SK-N-SH (cell line): ENCODE results near the gene PPP2R2B. TPM values are rescaled to one million over a fixed set of nuclear protein-coding genes. Genes with fewer than 3 reads are reported as not detected.

ENCODE experiments used
- CTCF ChIA-PET: fragments of 300-600, 350-600 bp; formaldehyde crosslinking; extraction: SDS; loops from one replicate; lab custom pipeline; 2021; lab: Yijun Ruan, JAX
- POLR2A ChIA-PET: fragments of 350-600 bp; sonication (Branson Sonifier 250); formaldehyde crosslinking; extraction: SDS; loops from one replicate; lab custom pipeline; 2020; ENCODE audit warnings: antibody characterized with exemption, inconsistent platforms; lab: Yijun Ruan, JAX
- DNase-seq: peaks from one replicate; pipeline ENCODE4 v3.0.0; 2012
- H2AFZ ChIP-seq: fragments of 200-600 bp; sonication (generic); 2 replicates; pipeline ENCODE4 v1.8.1; 2016; ENCODE audit warnings: antibody characterized with exemption, mild to moderate bottlenecking, low read depth
- H3F3A ChIP-seq: fragments of 200-600 bp; sonication (generic); replicated peaks from 2 replicates; pipeline ENCODE3; 2016; ENCODE audit warnings: antibody characterized with exemption, mild to moderate bottlenecking; ENCODE audit not compliant: insufficient read depth
- H3K27ac ChIP-seq, 2 experiments: fragments of 200-500 bp in 1 of 2; fragments of 200-600 bp in 1 of 2; sonication (Bioruptor generic) in 1 of 2; sonication (generic), shearing (Covaris generic) in 1 of 2; 2 replicates each; pipeline versions ENCODE4 v1.5.1 to v1.6.1; 2014 to 2016; ENCODE audit warnings: low read depth in 2 of 2, inconsistent platforms in 1 of 2, low read length in 1 of 2, mild to moderate bottlenecking in 1 of 2, mixed read lengths in 1 of 2
- H3K27me3 ChIP-seq: fragments of 200-600 bp; sonication (generic), shearing (Covaris generic); 2 replicates; pipeline ENCODE4 v1.6.1; 2016; ENCODE audit warnings: mixed run types; ENCODE audit not compliant: insufficient read depth
- H3K36me3 ChIP-seq, 2 experiments: fragments of 200-500 bp in 1 of 2; fragments of 200-600 bp in 1 of 2; sonication (Bioruptor generic) in 1 of 2; sonication (generic) in 1 of 2; replicated peaks in 1 of 2; 2 replicates each; pipeline versions ENCODE3 to v1.5.1; 2014 to 2016; ENCODE audit warnings: low read length in 1 of 2, mild to moderate bottlenecking in 1 of 2; ENCODE audit not compliant: insufficient read depth in 2 of 2, control insufficient read depth in 1 of 2
- H3K4me1 ChIP-seq, 2 experiments: fragments of 200-500 bp in 1 of 2; fragments of 200-600 bp in 1 of 2; sonication (Bioruptor generic) in 1 of 2; sonication (generic), shearing (Covaris generic) in 1 of 2; 2 replicates each; pipeline versions ENCODE4 v1.5.1 to v1.6.1; 2014 to 2016; ENCODE audit warnings: low read depth in 1 of 2, low read length in 1 of 2, mixed run types in 1 of 2; ENCODE audit not compliant: insufficient read depth in 2 of 2, control insufficient read depth in 1 of 2
- H3K4me2 ChIP-seq: fragments of 200-600 bp; sonication (generic), shearing (Covaris generic); 2 replicates; pipeline ENCODE4 v1.6.1; 2017; ENCODE audit warnings: mixed run types
- H3K4me3 ChIP-seq, 2 experiments: fragments of 200-500 bp in 1 of 2; fragments of 200-600 bp in 1 of 2; sonication (Bioruptor generic) in 1 of 2; sonication (generic), shearing (Covaris generic) in 1 of 2; 2 replicates each; pipeline versions ENCODE4 v1.5.1 to v1.8.1; 2014 to 2016; ENCODE audit warnings: low read depth in 2 of 2, inconsistent platforms in 1 of 2, low read length in 1 of 2, mild to moderate bottlenecking in 1 of 2, mixed read lengths in 1 of 2, moderate library complexity in 1 of 2
- H3K79me2 ChIP-seq: fragments of 200-600 bp; sonication (generic); 2 replicates; pipeline ENCODE4 v1.8.1; 2017; ENCODE audit warnings: mild to moderate bottlenecking; ENCODE audit not compliant: insufficient read depth
- H3K9ac ChIP-seq: fragments of 200-600 bp; sonication (generic); 2 replicates; pipeline ENCODE4 v1.6.1; 2017; ENCODE audit warnings: mixed run types
- H3K9me2 ChIP-seq: fragments of 200-600 bp; sonication (generic); 2 replicates; pipeline ENCODE4 v1.6.1; 2017; ENCODE audit warnings: mixed run types
- H3K9me3 ChIP-seq: fragments of 200-600 bp; sonication (generic); 2 replicates; pipeline ENCODE4 v1.6.1; 2017; ENCODE audit warnings: mixed run types, mild to moderate bottlenecking, moderate library complexity
- H4K20me1 ChIP-seq: fragments of 200-600 bp; sonication (generic); 2 replicates; pipeline ENCODE4 v1.6.1; 2017; ENCODE audit warnings: mild to moderate bottlenecking, mixed run types; ENCODE audit not compliant: insufficient read depth
- CTCF ChIP-seq: fragments of 200-600 bp; sonication (generic); IDR thresholded peaks from 2 replicates; pipeline ENCODE4 v1.6.1; 2017; ENCODE audit warnings: antibody characterized with exemption, mild to moderate bottlenecking, moderate library complexity
- ELF1 ChIP-seq: IDR thresholded peaks from 2 replicates; pipeline ENCODE4 v1.4.0; 2012
- EZH2phosphoT487 ChIP-seq: fragments of 200-600 bp; sonication (generic); IDR thresholded peaks from 2 replicates; pipeline ENCODE4 v1.6.1; 2017; ENCODE audit warnings: low read depth, mixed run types, mild to moderate bottlenecking, antibody characterized with exemption, moderate library complexity, borderline replicate concordance
- FOXJ3 ChIP-seq: sonication (generic); formaldehyde crosslinking; IDR thresholded peaks from 2 replicates; pipeline ENCODE4 v1.5.1; 2020; ENCODE audit warnings: mild to moderate bottlenecking, missing genetic modification reagents
- FOXM1 ChIP-seq: IDR thresholded peaks from 2 replicates; pipeline ENCODE4 v1.4.0; 2012; ENCODE audit warnings: low read depth, mild to moderate bottlenecking
- GATA2 ChIP-seq: sonication (generic); formaldehyde crosslinking; IDR thresholded peaks from 2 replicates; pipeline ENCODE4 v1.5.0; 2020; ENCODE audit warnings: mild to moderate bottlenecking, missing genetic modification reagents
- JUND ChIP-seq: IDR thresholded peaks from 2 replicates; pipeline ENCODE4 v1.4.0; 2012
- MEF2A ChIP-seq: IDR thresholded peaks from 2 replicates; pipeline ENCODE4 v1.4.0; 2012; ENCODE audit warnings: low read depth, borderline replicate concordance
- NFIC ChIP-seq: IDR thresholded peaks from 2 replicates; pipeline ENCODE4 v1.4.0; 2012; ENCODE audit warnings: borderline replicate concordance
- PBX3 ChIP-seq: IDR thresholded peaks from 2 replicates; pipeline ENCODE4; 2012
- RAD21 ChIP-seq: IDR thresholded peaks from 2 replicates; pipeline ENCODE4 v1.6.1; 2012; ENCODE audit warnings: mild to moderate bottlenecking, low read length
- RCOR1 ChIP-seq: fragments of 150-350 bp; IDR thresholded peaks from 2 replicates; pipeline ENCODE4 v1.6.1; 2017; ENCODE audit warnings: antibody characterized with exemption, low read length
- RFX5 ChIP-seq: IDR thresholded peaks from 2 replicates; pipeline ENCODE4 v1.6.1; 2012; ENCODE audit warnings: mild to moderate bottlenecking, improper control_type of control experiment, low read length
- RXRA ChIP-seq: IDR thresholded peaks from 2 replicates; pipeline ENCODE4 v1.4.0; 2012; ENCODE audit warnings: low read depth, mild to moderate bottlenecking, borderline replicate concordance
- SIN3A ChIP-seq: IDR thresholded peaks from 2 replicates; pipeline ENCODE4 v1.6.1; 2012; ENCODE audit warnings: low read depth, mild to moderate bottlenecking, low read length, moderate library complexity, borderline replicate concordance
- SMC3 ChIP-seq: IDR thresholded peaks from 2 replicates; pipeline ENCODE4 v1.6.1; 2012; ENCODE audit warnings: low read depth, low read length, improper control_type of control experiment
- TAF1 ChIP-seq: IDR thresholded peaks from 2 replicates; pipeline ENCODE4 v1.6.1; 2012; ENCODE audit warnings: low read depth, mild to moderate bottlenecking, low read length, moderate library complexity, borderline replicate concordance
- TEAD4 ChIP-seq: IDR thresholded peaks from 2 replicates; pipeline ENCODE4 v1.4.0; 2012; ENCODE audit warnings: mild to moderate bottlenecking, borderline replicate concordance; ENCODE audit not compliant: insufficient read depth
- USF2 ChIP-seq: fragments of 150-350 bp; IDR thresholded peaks from 2 replicates; pipeline ENCODE4 v1.6.1; 2017; ENCODE audit warnings: antibody characterized with exemption, low read length, low read depth, borderline replicate concordance
- ZBTB33 ChIP-seq: IDR thresholded peaks from 2 replicates; pipeline ENCODE4 v1.4.0; 2012; ENCODE audit warnings: low read depth, borderline replicate concordance
- WGBS: methylation state at CpG from one replicate; pipeline ENCODE4 v1.1.6; 2017; ENCODE audit warnings: low lambda C conversion rate; 5-methylcytosine and 5-hydroxymethylcytosine counted together
- polyA plus RNA-seq, 3 experiments: library from polyadenylated mRNA; depleted of rRNA; stranded (reverse); fragments of >200 nt; gene quantifications; 2 replicates each; pipeline ENCODE4 v1.2.3, GENCODE V29; 2012
- TF ChIP-seq, protein P1 (sequence below): IDR thresholded peaks from 2 replicates; pipeline ENCODE4 v1.6.1; 2012; ENCODE audit warnings: mild to moderate bottlenecking, low read depth, low read length, moderate library complexity

Gene PPP2R2B
- polyA plus RNA-seq, 1 of the 3 experiments (the other 2 are of a cell fraction) = 11.4 TPM

- TF ChIP-seq, protein P1, sequence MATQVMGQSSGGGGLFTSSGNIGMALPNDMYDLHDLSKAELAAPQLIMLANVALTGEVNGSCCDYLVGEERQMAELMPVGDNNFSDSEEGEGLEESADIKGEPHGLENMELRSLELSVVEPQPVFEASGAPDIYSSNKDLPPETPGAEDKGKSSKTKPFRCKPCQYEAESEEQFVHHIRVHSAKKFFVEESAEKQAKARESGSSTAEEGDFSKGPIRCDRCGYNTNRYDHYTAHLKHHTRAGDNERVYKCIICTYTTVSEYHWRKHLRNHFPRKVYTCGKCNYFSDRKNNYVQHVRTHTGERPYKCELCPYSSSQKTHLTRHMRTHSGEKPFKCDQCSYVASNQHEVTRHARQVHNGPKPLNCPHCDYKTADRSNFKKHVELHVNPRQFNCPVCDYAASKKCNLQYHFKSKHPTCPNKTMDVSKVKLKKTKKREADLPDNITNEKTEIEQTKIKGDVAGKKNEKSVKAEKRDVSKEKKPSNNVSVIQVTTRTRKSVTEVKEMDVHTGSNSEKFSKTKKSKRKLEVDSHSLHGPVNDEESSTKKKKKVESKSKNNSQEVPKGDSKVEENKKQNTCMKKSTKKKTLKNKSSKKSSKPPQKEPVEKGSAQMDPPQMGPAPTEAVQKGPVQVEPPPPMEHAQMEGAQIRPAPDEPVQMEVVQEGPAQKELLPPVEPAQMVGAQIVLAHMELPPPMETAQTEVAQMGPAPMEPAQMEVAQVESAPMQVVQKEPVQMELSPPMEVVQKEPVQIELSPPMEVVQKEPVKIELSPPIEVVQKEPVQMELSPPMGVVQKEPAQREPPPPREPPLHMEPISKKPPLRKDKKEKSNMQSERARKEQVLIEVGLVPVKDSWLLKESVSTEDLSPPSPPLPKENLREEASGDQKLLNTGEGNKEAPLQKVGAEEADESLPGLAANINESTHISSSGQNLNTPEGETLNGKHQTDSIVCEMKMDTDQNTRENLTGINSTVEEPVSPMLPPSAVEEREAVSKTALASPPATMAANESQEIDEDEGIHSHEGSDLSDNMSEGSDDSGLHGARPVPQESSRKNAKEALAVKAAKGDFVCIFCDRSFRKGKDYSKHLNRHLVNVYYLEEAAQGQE = no peak
- TF ChIP-seq ELF1 = no peak
- no peak for TF ChIP-seq EZH2phosphoT487
- no peak for TF ChIP-seq RFX5
- TF ChIP-seq SIN3A = no peak
- TF ChIP-seq GATA2 = no peak
- no peak for TF ChIP-seq FOXM1
Observed at GRCh38 chr5:146623666-146624065, 254.9 kb downstream of the PPP2R2B start (continued).

DNA sequence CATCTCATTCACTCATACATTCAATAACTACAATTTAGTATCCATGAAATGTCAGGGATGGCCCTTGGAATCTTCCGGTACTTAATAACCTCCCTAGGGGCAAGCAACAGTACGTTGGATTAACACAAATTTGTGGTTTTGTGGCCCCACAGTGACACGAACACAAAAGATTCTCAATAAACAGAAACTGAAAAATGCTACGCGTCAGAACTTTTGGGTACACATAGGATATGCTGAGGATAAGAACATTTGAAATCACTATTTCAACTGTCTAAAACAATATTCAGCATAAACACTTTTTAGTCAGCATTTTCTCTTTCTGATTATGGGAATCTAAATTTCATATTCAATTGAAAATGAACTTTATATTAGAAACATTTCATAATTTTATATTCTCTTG is 255.5 kb downstream of the PPP2R2B start:
- Histone ChIP-seq H3K9ac (no peak overlapping the region), H2AFZ (no peak overlapping the region), H3K36me3 (no peaks in the 10 kb centered on the region), H3K79me2 (no peaks in the 10 kb centered on the region), H3K27me3 (no peaks in the 10 kb centered on the region), H3K9me2 (no peaks in the 10 kb centered on the region), H3K4me3 (no peak overlapping the region), H3F3A (no peaks in the 10 kb centered on the region), H3K4me1 (peaks cover 0 to 2% of the 10 kb centered on the region in 2 experiments; a peak in 2 of 4 replicates), H4K20me1 (no peaks in the 10 kb centered on the region), H3K27ac (no peak overlapping the region), H3K4me2 (no peak overlapping the region), H3K9me3 (no peaks in the 10 kb centered on the region)
- POLR2A ChIA-PET = no interaction called here
- CTCF ChIA-PET = interaction anchor here (0.9 to 1.7 kb wide), 6 partner anchors 16 to 276 kb away, joined by 3 to 6 read pairs (median 4); no protein-coding TSS in a partner anchor
- DNase-seq = no peak
- TF ChIP-seq JUND (no peak), USF2 (no peak), PBX3 (no peak), TAF1 (no peak), SIN3A (no peak), RCOR1 (no peak), ELF1 (no peak), CTCF (no peak), EZH2phosphoT487 (no peak), FOXM1 (no peak), MEF2A (no peak), NFIC (no peak), ZBTB33 (no peak), SMC3 (no peak), FOXJ3 (no peak), RAD21 (no peak), TEAD4 (no peak), RXRA (no peak)
- 75% methylated on average over 5 of the region's 5 CpGs for WGBS
